Stomach (tissue), 9 donors: ENCODE results near the gene SLC4A4. TPM values are rescaled to one million over a fixed set of nuclear protein-coding genes. Genes with fewer than 3 reads are reported as not detected.

Source experiments
- DNase-seq, 2 donors: peaks; one replicate each; pipeline versions ENCODE4 v3.0.0 to v3.0.0-alpha.2; 2013 to 2019
- H3K27ac ChIP-seq, 5 donors: fragments of 200-600 bp in 4 of 5; sonication (generic) in 4 of 5; one replicate each; pipeline ENCODE4 v1.5.1; 2013 to 2019; ENCODE audit warnings: mild to moderate bottlenecking in 1 of 5, moderate library complexity in 1 of 5
- H3K27me3 ChIP-seq, 3 donors: fragments of 200-600 bp; sonication (generic); one replicate each; pipeline ENCODE4 v1.5.1; 2017 to 2019; ENCODE audit warnings: mixed run types in 1 of 3
- H3K36me3 ChIP-seq, 4 donors: fragments of 200-600 bp; sonication (generic); 1 replicate in 3 of 4; 2 replicates in 1 of 4; pipeline ENCODE4 v1.5.1; 2016 to 2019
- H3K4me1 ChIP-seq, 4 donors: fragments of 200-600 bp; sonication (generic); one replicate each; pipeline ENCODE4 v1.5.1; 2016 to 2019
- H3K4me3 ChIP-seq, 4 donors: fragments of 200-600 bp; sonication (generic) in 3 of 4; one replicate each; pipeline ENCODE4 v1.5.1; 2016 to 2019; ENCODE audit warnings: mild to moderate bottlenecking in 1 of 4
- H3K9me3 ChIP-seq, 4 donors: fragments of 200-600 bp; sonication (generic); one replicate each; pipeline ENCODE4 v1.5.1; 2016 to 2019
- CTCF ChIP-seq, 7 experiments: fragments of 450-650 bp in 4 of 7; fragments of 200-600 bp in 3 of 7; sonication (generic) in 3 of 7; IDR thresholded peaks; one replicate each; pipeline ENCODE4 v1.5.1; 2016 to 2019; ENCODE audit warnings: antibody characterized with exemption in 7 of 7, control low read depth in 2 of 7, mild to moderate bottlenecking in 1 of 7
- EP300 ChIP-seq: sonication (generic); formaldehyde crosslinking; IDR thresholded peaks from one replicate; pipeline ENCODE4 v1.6.1; 2017; ENCODE audit warnings: antibody characterized with exemption
- POLR2A ChIP-seq, 4 donors: fragments of 450-650 bp; IDR thresholded peaks; one replicate each; pipeline ENCODE4 v1.6.1; 2016; ENCODE audit warnings: antibody characterized with exemption in 4 of 4, control low read depth in 2 of 4, mild to moderate bottlenecking in 1 of 4, moderate library complexity in 1 of 4
- POLR2AphosphoS5 ChIP-seq, 3 donors: sonication (generic); formaldehyde crosslinking; IDR thresholded peaks; one replicate each; pipeline ENCODE4 v1.6.1; 2016; ENCODE audit warnings: antibody characterized with exemption in 3 of 3
- WGBS, 5 donors: extraction: QIAGEN DNeasy Blood & Tissue Kit in 3 of 5; methylation state at CpG; one replicate each; pipeline versions ENCODE4 v1.1.5 to v1.1.7; 2013 to 2018; 5-methylcytosine and 5-hydroxymethylcytosine counted together
- intact Hi-C: fragments of 100-400 bp; cut with DNase I; formaldehyde crosslinking; loops from one replicate; pipeline ENCODE4 v1.15.1; 2023; ENCODE audit warnings: low total_unique reads
- polyA plus RNA-seq, 3 donors: library from polyadenylated mRNA; stranded (reverse); fragments of 200-250 nt; gene quantifications; one replicate each; pipeline ENCODE4 v1.2.3, GENCODE V29; 2013
- total RNA-seq, 5 donors: library from RNA; depleted of rRNA; stranded (reverse); fragments of >200 nt; gene quantifications; one replicate each; pipeline versions ENCODE4 v1.1.0 to v1.2.3, GENCODE V29; 2014 to 2016
- donor health status: healthy with polysubstance abuse.
- donor health status: Bipolar disorder and iron deficiency.
- donor health status: healthy.

Gene SLC4A4
- total and polyA plus RNA-seq, 8 donors = 1.8 to 95.3 (median 12.8) TPM

GRCh38 chr4:71460371-71460770 lies 121.6 kb downstream of the SLC4A4 start:
- no peak for DNase-seq
- Histone ChIP-seq H3K27ac (no peak overlapping the region), H3K36me3 (no peaks in the 10 kb centered on the region), H3K9me3 (no peaks in the 10 kb centered on the region), H3K27me3 (no peaks in the 10 kb centered on the region), H3K4me3 (no peak overlapping the region), H3K4me1 (no peaks in the 10 kb centered on the region)
- intact Hi-C loops = no loop called here
- TF ChIP-seq EP300 = no peak
- TF ChIP-seq POLR2A (IDR thresholded peaks at IDR 0.05) = no peak
- no peak for TF ChIP-seq POLR2AphosphoS5 (IDR thresholded peaks at IDR 0.05)
- no peak for TF ChIP-seq CTCF (IDR thresholded peaks at IDR 0.05)
- whole genome bisulfite sequencing, 5 donors = 44 to 50% (median 47%) methylated on average over 4 of the region's 4 CpGs

DNA sequence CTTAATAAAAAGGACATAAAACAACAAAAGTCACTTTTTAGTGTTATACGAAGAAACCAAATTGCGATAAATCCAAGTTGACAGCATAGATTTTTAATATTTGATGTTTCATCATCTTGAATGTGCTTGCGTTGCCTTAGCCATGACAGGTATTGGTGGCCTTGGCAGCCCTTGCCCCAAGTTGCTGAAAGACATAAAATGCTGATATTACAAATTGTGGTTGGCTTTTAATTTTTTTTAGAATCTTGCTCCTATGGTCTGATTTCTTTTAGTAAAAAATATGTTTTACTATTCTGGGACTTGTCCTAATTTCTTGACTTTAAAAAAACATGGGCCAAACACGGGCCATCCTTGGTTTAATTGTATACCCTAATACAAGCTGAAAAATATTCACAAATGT lies 122.6 kb downstream of the SLC4A4 start:
- no peak for DNase-seq
- intact Hi-C loops = no loop called here
- Histone ChIP-seq H3K27me3 (no peaks in the 10 kb centered on the region), H3K4me1 (no peaks in the 10 kb centered on the region), H3K36me3 (peaks cover 0 to under 1% (median 0%) of the 10 kb centered on the region in 4 donors), H3K4me3 (no peak overlapping the region), H3K27ac (no peak overlapping the region), H3K9me3 (no peaks in the 10 kb centered on the region)
- 93 to 98% (median 97%) methylated on average over 4 of the region's 4 CpGs for WGBS, 5 donors
- TF ChIP-seq POLR2AphosphoS5 (IDR thresholded peaks at IDR 0.05) (no peak), POLR2A (IDR thresholded peaks at IDR 0.05) (no peak), CTCF (IDR thresholded peaks at IDR 0.05) (no peak), EP300 (no peak)

GRCh38 chr4:71466775-71467174 lies 128.0 kb downstream of the SLC4A4 start:
- TF ChIP-seq EP300 (no peak), CTCF (IDR thresholded peaks at IDR 0.05) (no peak), POLR2A (IDR thresholded peaks at IDR 0.05) (no peak), POLR2AphosphoS5 (IDR thresholded peaks at IDR 0.05) (no peak)
- no peak overlapping the region for H3K4me3 ChIP-seq
- H3K27me3 ChIP-seq = no peaks in the 10 kb centered on the region
- H3K4me1 ChIP-seq = no peaks in the 10 kb centered on the region
- DNase-seq = no peak
- H3K36me3 ChIP-seq = peaks cover 0 to 14% (median 7%) of the 10 kb centered on the region in 4 donors
- H3K9me3 ChIP-seq = no peaks in the 10 kb centered on the region
- H3K27ac ChIP-seq = no peak overlapping the region
- 75 to 95% (median 86%) methylated on average over 3 of the region's 3 CpGs for WGBS, 5 donors
- intact Hi-C loops = no loop called here

DNA sequence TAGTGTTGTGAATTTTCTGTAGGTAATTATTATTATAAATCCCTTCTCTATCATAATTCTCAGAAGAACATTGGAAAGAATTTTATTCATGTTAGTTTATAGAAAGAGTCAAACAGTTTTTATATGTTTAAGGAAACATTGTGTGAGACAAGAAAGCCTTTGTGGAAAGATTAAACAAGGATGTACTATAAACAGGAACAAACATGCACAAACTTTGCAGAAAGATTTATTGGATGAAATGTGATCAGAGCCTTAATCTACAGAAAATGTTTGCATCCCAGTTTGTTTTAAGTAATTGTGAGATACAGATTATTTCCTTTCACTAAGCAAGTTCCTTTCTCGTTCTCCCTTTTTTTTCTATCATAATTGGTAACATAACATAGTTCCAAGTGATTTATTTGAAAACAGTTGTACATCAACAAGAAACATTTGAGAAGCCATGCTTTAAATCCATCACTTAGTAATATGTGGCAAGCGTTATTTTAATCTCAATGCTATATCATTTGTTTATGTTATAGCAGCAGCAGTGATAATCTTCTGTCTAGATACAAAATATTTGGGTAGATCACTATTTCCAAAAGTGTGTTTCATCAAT lies 129.4 kb downstream of the SLC4A4 start:
- no peaks in the 10 kb centered on the region for H3K27me3 ChIP-seq
- 56 to 64% (median 57%) methylated on average over 2 of the region's 2 CpGs for WGBS, 5 donors
- no peaks in the 10 kb centered on the region for H3K9me3 ChIP-seq
- intact Hi-C loops = no loop called here
- H3K4me1 ChIP-seq = no peaks in the 10 kb centered on the region
- TF ChIP-seq EP300 (no peak), POLR2AphosphoS5 (IDR thresholded peaks at IDR 0.05) (no peak), CTCF (IDR thresholded peaks at IDR 0.05) (no peak), POLR2A (IDR thresholded peaks at IDR 0.05) (no peak)
- DNase-seq = no peak
- no peak overlapping the region for H3K4me3 ChIP-seq
- H3K27ac ChIP-seq = no peak overlapping the region
- H3K36me3 ChIP-seq = peaks cover 0 to 23% (median 15%) of the 10 kb centered on the region in 4 donors
